COLO829 (cell line): Measurements from ENCODE around the gene DNER.
"Not testable (repeated sequence)": the region's sequence is repeated elsewhere in the genome, so short reads cannot be mapped to it uniquely, and the experiment has no call there.

ENCODE experiments used
- DNase-seq: peaks from one replicate; pipeline ENCODE4 v3.0.0; 2012; ENCODE audit warnings: low spot score

Gene DNER

DNA sequence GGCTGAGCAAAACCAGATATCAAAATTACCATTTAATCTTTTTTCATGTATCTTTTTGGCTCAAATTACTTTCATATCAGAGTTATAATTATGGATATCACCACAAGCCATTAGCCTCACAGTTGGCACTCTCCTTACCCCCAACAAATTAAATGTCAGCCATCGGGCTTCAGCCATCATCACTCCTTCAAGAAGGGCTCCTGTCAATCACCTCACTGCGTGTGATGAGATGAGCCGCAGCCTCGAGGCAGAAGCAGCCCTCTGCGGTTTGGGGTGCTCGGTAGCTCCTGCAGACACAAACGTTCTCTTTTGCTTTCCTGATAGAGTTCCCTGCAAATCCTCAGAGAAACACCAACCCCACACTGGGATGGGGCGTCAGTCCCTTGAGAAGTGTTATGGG, 94.1 kb downstream of the DNER start:
- DNase-seq: no peak

DNA sequence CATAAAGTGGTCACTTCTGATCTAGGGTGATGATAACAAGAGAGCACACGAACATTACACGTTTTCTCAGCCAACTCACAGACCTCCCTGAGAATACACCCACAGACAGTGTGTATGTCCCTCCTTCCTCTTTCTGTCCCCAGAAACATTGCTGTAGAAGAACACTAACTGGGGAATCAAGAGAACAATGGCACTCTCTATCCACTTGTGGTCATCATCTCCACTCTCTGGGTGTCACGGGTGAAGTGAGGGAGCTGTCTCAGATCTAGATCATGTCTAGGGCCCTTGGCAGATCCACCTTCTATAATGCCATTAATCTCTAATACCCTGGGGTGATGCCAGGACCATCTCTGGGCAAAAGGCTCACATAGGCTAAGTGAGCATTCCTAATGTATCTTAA, 97.9 kb downstream of the DNER start:
- DNase-seq: no peak

DNA sequence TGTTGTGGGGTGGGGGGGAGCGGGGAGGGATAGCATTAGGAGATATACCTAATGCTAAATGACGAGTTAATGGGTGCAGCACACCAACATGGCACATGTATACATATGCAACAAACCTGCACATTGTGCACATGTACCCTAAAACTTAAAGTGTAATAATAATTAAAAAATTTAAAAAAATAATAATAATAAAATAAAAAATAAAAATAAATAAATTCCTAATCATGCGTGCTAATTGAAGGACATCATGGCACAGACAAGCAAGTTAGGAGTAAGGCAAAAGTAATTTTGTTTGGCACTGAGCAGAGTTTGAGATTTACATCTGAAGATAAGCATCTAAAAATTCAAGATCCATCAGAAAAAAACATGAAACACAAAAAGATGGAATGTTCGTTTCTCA, 100.3 kb downstream of the DNER start:
- DNase-seq: not testable (repeated sequence)

DNA sequence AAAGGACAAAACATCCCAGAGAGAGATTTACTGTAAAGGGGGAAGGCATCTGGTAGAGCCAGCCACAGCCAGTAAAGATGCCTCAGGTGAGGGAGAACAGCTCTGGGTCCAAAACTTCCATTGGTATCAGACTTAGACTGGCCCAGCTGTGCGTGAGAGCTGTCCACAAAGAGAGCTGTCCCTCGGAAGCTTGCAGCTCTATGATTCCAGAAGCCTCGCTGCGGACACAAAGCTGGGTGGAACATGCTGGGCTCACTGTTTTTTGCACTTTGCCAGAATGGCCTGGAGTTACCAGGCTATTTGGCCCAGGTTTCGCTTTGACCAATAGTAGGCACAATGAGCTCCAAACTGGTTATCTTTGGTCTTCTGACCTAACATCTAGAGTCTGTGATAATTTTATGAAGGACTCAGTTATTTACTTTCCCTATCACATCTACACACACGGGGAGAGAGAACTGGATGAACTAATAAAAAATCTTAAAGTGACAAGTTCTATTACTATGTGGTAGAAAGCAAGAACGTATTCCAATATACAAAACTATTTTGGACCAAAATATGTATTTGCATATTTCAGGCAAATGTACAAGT, 101.9 kb downstream of the DNER start:
- no peak for DNase-seq

DNA sequence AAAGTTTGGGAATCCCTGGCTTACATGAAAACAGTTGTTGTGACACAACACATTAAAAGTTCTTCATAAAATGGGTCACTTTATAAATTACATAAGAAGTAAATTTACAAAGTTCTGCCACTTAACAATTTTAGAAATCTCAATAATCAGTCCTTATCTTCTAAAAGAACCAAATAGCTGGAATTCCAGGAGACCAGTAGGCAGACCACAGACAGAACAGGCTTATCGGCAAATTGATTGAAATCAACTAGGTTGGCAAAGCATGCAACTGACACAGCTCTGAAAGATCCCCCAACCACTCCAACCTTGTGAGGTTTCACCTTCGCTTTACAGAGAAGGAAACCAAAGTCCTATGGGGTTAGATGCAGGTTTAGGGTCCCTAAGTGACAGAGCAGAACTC, 103.0 kb downstream of the DNER start:
- DNase-seq: no peak

DNA sequence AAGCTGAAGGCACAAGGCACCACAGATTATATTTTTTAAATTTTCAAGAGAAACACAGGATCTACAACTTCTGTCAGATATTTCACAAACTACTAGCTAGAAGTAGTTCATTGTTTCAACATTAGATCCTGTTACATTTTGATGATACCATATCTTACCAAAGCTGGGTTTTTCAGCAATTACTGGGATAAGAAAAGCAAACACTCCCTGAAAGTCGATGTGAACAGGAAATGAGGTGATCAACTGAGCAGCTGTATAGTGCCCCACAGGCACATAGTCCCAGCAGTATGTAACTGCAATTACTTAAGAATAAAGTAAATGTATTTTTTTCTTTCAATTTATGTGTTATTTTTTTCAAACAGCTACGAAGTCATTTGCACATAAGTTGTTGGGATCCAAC, 103.5 kb downstream of the DNER start:
- no peak for DNase-seq

DNA sequence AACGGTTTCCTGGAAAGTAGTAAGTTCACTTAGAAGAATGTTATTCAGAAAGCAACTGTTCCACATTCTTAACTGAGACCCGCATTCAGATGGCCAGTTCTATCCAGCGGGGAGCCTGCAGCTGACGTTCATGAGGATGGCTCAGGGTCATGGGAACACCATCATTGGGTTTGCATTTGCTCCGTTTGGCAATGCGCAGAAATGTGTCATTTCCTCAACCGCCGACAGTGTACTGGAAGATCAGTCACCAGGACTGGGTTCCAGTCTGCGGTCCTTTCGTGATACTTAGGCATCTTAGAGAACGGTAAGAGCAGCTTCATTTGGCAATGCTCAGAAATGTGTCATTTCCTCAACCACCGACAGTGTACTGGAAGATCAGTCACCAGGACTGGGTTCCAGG, 104.0 kb downstream of the DNER start:
- no peak for DNase-seq

DNA sequence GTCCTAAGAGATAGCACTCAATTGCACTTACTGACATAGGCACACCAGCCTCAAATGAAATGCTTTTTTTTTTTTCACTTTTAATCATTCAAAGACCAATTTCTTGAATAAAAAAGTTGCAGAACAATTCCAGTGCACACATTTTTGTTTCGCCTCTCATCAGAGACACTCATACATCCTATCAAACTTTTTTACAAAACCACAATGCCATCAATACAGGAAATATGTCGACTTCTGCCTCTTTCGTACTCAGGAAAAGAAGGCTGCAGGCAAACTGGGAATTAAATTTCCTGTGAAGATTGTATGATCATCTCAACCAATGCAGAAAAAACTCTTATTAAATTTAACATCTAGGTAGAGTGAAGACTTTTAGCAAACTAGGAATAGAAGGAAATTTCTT, 112.4 kb downstream of the DNER start:
- no peak for DNase-seq

DNA sequence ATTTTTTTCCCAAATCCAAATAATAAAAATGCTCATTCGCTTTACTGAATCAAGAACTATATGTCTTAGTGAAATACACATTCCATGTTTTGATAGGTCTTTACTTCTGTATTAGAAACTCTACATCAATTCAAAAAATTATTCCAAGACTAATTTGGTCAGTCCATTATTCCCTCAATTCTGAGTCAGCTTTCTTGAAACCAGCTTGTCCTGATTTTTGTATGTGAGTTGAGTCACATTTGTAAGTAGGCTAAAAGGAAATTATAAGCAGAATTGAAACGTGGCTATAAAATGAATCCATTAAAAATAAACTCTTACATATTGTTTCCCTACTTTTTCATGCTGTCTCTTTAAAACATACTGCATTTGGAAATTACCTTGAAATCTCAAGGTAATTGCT, 113.0 kb downstream of the DNER start:
- DNase-seq: no peak

DNA sequence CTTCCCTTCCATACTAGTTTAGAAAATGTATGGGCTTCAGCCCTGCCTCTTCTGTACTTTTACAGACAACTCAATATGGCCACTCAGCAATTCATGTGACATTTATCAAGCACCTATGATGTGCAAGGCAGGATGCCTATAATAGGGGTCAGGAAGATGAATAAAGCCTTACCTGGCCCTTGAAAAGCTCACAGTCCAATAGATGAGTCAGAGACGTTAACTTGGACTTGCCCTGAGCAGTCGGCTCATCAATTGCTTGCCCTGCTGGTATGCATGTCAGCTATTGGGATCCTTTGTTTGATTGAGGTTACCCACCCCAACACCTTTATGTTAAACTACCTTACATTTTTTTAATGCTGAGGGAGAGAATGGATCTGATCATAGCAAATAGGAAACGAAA, 116.1 kb downstream of the DNER start:
- no peak for DNase-seq

DNA sequence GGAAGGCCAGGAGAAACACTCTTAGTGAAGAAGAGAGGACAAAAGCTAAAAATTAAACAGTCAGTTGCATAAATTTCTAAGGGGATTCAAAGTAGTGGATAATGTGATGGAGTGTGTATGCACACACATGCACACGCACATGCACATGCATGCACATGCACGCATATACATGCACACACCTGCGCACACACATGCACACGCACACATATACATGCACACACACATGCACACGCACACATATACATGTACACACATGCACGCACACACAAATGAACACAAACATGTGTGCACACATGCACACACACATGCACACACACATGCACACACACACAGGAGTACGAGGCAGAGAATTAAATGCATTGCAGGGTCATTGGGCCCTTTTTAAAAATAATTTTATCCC, 117.6 kb downstream of the DNER start:
- no peak for DNase-seq

DNA sequence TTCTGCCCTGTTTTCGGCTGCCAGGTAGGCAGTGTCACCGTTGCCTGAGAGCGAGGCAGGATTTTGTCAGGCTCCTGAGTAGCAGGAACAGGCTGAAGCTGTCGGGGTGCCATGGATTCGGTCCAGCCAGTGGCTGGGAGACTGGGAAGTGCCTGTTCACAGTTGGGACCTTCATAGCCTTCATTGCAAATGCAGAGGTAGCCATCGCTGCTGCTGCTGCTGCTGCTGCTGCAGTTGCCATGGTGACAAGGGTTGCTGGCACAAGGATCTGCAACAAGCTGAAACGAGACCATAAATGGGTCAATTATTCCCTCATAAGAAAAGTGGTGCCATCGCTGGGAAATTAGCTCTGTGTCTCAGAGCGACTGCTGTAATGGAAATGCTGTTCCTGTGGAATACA, 122.7 kb downstream of the DNER start:
- no peak for DNase-seq

DNA sequence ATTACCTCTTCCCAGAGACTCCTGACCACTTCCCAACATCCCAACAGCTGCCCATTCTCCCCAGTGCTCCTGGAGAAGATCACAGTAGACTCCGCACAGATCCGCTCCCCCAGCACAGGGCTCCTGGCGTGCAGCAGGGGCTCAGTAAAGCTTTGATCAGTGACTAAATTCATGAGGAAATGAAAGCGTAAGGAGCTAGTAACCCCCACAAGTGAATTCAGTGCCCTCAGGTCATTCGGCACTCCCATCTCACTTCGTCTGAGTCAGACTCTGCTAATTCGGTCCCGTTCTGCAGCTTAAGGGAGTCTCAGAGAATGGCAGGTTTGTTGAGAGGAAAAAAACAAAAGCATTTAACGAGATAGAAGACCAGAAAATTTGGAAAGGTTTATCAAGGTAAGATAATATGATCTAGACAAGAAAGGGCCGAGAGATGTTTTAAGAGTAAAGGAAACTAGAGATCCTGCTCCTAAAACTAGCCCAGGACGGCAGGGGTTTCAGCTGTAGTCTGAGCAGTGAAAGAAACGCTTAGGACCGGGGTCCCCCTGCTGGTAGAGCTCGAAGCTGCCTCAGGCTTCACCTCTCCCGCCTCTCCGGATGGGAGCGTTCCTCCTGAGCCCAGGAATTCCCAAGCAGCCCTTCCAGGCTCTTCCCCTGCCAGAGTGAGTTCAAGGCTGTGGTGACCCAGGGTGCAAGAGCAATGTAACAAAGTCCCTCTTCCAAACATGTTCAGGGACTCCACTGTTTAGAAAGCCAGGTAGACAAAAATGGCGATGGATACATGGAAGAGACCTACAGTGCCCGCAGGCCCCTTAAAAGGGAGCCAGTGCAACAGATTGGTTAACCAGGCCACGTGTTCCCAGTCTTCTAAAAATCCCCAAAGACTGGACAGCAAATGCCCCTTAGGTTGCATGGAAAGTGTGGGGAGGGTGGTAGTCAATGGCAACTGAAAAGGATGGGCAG, 127.3 kb downstream of the DNER start:
- peak; percentile 76 for DNase-seq

DNA sequence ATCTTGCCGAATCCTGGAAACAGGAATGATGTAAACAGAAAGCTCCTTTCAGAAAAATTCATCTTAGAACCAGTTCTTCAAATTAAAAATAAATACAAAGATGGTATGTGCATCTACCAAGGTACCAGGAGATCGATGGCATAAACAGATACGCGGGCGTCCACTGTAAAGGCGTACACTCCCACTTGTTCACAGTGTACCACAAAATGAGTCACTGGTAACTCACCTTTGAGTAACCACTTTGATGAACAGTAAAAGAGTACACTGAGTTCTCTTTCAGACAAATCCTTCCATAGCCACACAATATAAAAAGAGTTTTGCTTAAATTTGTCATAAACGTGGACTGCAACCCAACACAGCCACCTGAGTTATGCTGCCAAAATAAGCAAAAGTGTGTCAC, 128.3 kb downstream of the DNER start:
- DNase-seq: no peak

DNA sequence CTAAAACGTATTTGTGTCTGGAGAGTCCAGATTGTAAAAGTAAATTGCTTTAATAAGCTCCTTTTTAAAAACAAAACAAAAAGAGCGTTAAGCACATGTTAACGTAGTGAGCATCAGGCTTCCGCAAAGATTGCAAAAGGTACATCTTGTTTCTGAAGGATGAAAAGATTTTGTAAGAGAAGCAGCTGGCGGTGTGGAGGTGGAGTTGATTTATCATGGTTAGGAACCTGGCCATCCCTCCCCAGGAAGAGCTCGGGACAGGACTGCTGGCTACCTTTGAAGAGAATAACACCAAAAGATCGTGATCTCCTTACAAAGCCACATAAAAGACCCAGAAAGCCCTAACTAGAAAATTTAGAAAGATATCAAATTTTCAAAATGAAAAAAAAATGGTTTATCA, 132.2 kb downstream of the DNER start:
- no peak for DNase-seq

DNA sequence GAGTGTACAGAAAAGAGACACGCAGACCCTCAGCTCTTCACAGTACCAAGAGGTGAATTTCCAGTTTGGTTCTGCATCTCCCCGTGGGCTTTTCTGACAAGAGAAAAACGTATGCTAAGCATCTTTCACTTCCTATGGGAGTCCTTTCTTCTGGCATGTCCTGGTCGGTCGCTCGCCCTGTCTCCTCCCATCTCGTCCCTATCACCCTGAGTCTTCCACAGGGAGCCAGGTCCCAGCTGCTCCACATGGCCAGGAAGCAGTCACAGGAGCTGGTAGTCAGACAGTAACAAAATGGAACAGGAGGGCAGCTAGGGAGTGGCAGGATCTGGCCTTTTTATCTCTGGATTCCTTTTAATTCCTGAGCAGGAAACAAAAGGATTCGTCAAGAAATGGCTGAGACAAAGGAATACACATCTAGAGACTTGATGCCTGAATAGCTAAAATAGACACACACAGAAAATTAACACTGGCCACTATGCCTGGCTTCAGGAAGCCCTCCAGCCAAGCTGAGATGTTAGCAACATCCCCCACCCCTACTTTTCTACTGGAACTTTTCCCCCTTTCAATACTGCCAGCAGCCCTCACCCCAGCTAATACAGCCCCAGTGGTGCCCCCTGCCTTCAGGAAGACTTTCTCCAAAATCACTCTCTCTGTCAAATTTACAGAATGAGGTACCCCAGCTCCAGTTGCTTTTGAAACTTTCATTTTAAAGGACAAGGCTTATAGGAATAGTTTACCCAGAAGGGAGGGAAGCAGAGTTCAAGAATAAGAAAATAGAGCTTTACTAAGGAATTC, 136.1 kb downstream of the DNER start:
- DNase-seq: no peak

DNA sequence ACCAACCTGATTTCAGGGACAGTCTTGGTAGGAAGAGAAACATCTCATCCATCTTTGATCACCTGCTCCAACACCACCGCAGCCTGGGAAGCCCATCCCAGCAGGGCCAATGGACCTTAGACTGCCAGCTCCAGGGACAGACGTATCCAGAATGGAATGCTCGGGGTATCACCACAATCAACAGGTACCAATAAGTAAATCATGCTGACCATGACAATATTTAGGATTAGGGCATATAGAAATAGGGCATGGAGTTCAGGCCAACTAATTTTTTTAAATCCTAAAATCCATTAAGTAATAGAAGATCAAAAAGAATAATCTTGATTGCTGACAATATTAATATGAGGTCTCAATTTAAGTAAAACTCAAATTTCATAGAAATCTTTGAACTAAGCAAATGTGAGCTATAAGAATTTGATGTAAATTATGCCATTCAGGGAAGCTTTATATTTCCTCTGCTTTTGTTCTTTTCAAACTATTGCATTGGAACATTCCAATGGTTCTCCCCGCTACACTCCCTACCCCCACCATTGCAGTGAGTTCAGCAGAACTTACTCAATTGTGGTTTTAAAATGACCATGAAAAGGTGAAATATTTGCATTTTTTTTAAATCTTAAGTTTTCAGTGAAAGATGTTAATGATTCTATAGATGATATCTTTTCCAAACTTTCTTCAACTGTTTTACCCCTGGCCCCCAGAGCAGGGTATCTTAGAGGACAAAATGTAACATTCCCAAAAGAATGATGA, 138.6 kb downstream of the DNER start:
- no peak for DNase-seq

DNA sequence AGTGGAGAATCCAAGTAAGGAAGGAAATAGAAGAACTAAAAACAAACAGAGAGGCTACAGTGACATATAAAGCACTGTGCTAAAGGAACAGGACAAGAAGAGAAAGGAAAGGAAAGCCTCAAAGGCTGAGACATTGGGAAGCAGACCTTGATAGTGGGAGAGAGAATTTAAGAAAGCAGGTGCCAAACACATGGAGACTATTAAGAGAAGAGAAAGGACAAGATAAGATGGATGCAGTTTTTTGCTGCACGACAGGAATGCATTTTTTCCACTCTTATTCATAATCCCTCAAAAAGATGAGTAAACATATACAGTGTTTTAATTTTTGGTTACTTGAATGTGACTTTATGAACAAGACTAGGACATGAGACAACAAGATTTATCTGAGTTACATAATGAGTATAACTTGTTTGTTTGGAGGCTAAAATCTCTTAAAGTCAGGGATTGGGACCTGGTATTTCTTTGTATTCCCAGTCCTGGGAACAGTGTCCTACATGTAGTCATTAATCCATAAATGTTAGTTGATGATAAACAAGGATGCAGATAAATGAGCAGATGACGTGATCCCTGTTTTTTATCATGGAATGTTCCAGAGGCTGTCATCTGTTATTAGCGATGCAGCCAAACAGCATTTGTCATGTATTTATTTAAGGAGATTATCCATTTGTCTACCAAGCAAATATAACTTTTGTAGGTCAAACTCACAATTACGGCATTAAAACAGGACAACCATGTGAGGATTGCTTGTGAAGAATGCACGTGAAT, 141.7 kb downstream of the DNER start:
- DNase-seq: no peak

DNA sequence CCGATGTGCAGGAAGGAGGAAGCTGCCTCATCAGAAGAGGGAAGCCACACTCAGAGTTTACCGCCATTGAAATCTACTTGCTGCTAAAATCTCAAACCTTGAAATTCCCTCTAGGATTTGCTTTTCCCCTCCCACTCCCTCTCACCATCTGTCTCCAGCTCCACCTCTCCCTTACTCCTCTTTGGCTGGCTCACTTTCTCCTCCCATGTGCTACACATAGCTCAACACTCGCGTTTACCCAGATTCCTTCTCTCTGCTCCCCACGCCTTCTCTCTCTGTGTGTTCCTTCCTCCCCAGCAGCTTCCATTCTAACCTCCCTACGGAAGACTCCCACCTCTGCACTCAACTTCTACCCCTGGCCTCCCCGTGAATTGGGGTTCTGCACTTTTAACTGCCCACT, 143.1 kb downstream of the DNER start:
- no peak for DNase-seq

DNA sequence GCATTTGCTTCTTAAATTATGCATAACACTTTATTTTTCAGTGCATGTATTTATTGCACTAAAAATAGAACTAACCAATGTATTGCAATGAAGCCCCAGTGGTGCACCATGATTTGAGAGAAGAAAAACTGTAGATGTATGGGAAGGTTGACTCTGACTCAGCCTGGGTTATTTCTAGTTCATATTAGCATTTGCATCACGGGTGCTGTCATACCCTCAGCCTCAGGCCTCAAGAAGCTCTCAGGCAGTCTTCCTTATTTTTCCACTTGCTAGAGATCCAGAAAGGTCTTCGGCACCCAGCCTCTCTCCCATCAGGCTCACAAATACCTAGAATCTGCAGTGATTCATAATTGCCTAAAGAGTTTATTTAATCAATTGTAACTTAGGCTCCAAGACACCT, 148.0 kb downstream of the DNER start:
- no peak for DNase-seq

DNA sequence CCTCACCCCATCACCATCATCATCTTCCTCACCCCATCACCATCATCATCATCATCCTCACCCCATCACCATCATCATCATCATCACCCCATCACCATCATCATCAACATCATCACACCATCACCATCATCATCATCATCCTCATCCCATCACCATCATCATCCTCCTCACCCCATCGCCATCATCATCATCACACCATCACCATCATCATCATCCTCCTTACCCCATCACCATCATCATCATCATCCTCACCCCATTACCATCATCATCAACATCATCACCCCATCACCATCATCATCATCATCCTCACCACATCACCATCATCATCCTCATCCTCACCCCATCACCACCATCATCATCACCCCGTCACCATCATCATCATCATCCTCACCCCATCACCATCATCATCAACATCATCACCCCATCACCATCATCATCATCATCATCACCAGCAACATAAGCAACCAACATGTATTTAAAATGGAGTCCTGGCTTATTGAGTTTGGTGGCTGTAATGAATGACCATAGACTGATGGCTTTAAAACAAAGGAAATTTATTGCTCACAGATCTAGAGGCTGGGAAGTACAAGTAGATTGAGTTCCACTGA, 150.0 kb downstream of the DNER start:
- no peak for DNase-seq
